Activated naive CD4-positive, alpha-beta T cell treated with anti-CD3 and anti-CD28 coated beads, Interleukin-2, amount 10 ng/mL, durations not matched to agents 7 days and 5 days (primary cell): ENCODE measurements around the gene FOXP1.

Experiments
- CTCF ChIA-PET: fragments of 350-600 bp; sonication (Branson Sonifier 250); formaldehyde crosslinking; loops from one replicate; lab custom pipeline; 2021; ENCODE audit warnings: antibody characterized with exemption; lab: Charles Lee
- DNase-seq: peaks from one replicate; pipeline ENCODE4 v3.0.0-alpha.2; 2020
- H3K27ac Mint-ChIP-seq: one replicate; pipeline ENCODE4 v1.8.0; 2021; ENCODE audit warnings: mild to moderate bottlenecking, moderate library complexity, mixed read lengths
- H3K27me3 Mint-ChIP-seq: one replicate; pipeline ENCODE4 v1.8.0; 2021; ENCODE audit warnings: mild to moderate bottlenecking, mixed read lengths
- H3K36me3 Mint-ChIP-seq: one replicate; pipeline ENCODE4 v1.8.0; 2021; ENCODE audit warnings: mixed read lengths
- H3K4me1 Mint-ChIP-seq: one replicate; pipeline ENCODE4 v1.8.0; 2021; ENCODE audit warnings: mixed read lengths
- H3K4me3 Mint-ChIP-seq: one replicate; pipeline ENCODE4 v1.8.0; 2021; ENCODE audit warnings: mild to moderate bottlenecking, moderate library complexity, mixed read lengths
- H3K9me3 Mint-ChIP-seq: one replicate; pipeline ENCODE4 v1.8.0; 2021; ENCODE audit warnings: mixed read lengths

FOXP1 gene

DNA sequence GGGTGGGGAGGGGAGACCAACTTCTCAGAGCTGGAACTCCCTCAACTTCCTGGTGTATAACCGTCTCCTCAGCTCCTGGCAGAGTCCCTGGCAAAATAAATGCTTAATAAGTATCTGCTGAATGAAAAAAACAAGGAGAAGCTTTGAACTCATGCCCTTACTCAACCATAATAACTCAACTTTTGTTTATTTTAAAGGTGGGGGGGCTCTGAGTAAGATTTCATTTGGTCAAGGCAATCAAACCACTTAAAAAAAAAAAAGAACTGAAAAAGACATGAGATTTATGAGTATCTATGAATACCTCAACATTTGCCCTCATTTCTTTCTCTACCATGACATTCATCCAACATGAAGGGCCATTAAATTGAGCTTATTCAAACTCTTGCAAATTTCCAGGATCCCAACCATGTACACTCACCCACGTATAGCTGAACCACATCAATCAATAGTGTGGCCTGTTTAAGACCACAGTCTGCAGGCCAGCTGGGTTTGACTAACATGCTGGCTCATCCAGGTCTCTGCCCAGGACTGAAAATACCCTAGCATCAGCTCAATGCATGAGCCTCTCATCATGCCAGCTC is 157.9 kb downstream of the FOXP1 start:
- H3K27me3 Mint-ChIP-seq, result peaks cover 3% of the 10 kb centered on the region
- H3K27ac Mint-ChIP-seq, result no peak overlapping the region
- CTCF ChIA-PET, result interaction anchor here (0.9 kb wide), 1 partner anchor 17 kb away, joined by 3 read pairs; no protein-coding TSS in a partner anchor
- H3K4me1 Mint-ChIP-seq, result peaks cover 93% of the 10 kb centered on the region
- H3K36me3 Mint-ChIP-seq, result peaks cover 17% of the 10 kb centered on the region
- H3K9me3 Mint-ChIP-seq, result no peaks in the 10 kb centered on the region
- no peak overlapping the region for H3K4me3 Mint-ChIP-seq
- DNase-seq, result no peak

DNA sequence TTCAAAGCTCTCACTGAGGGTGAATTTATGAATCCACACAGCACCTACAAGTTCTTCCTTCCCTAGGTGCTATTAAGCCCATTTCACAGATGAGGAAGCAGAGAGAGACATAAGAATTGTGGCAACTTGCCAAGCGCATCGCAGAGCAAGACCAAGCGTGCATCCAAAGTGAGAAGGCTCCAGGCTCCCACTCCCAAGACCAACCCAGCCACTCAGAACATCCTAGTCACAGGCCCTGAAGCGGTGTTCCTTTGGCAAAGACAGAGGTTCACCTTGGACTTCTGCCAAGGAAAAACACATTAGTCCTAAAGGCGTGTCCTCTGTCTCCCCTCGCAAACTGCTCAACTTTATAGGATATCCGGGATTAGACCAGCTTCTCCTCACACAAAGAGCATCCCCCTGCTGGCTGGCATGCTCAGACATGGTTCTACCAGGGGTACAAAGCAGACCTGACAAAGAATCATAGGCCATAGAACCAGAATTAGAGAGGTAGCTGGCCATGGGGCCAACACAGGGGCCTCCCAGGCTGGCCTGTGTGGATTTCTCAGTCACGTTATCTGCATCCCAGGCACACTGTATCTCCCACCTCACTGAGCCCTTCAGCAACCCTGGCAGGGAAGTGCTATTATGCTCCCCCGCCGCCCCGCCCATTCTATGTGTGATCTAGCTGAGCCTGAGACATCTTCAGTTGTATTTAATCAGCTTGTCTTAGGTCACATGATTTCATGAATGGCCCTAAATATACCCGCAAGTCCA is 160.2 kb downstream of the FOXP1 start:
- H3K27ac Mint-ChIP-seq, result peak overlapping the region; percentile 96
- no peak overlapping the region for H3K4me3 Mint-ChIP-seq
- peaks cover 19% of the 10 kb centered on the region for H3K36me3 Mint-ChIP-seq
- CTCF ChIA-PET, result no interaction called here
- no peak for DNase-seq
- peaks cover 83% of the 10 kb centered on the region for H3K4me1 Mint-ChIP-seq
- H3K9me3 Mint-ChIP-seq, result no peaks in the 10 kb centered on the region
- no peaks in the 10 kb centered on the region for H3K27me3 Mint-ChIP-seq

DNA sequence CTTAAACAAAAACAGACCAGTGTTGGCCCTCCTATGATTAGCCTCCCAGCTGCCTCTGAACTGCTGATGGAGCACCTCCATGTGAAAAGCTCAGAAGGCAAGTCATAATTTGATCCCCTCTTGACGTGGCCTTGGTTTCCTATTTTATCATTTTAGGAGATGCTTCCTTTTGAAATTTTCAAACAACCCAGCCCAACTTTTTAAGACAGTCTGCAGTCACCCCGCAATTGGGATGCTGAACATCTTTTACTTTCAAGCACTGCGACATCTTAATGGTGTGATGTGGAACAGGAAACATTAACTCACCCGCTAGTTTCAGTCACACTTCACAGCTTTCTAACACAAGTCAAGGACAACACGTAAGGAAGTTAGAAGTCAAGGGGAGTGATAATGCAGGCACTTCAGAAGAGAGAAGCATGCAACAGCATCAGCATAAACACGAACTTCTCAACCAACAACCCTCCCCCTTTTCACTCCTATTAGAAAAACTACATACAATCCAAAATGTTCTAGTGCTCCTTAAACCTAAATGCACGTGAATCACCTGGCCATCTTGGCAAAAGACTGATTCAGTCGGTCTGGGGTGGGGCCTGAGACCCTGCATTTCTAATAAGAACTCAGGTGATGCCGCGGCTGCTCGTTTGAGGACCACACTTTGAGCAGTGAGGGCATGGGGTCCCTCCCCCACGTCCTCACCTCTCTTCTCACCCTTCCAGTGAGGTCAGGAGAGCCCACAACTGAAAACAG is 161.5 kb downstream of the FOXP1 start:
- peak; percentile 55 for DNase-seq
- Mint-ChIP-seq H3K4me1 (peaks cover 83% of the 10 kb centered on the region), H3K27ac (peak overlapping the region; percentile 96), H3K27me3 (no peaks in the 10 kb centered on the region), H3K36me3 (peaks cover 15% of the 10 kb centered on the region), H3K9me3 (no peaks in the 10 kb centered on the region), H3K4me3 (no peak overlapping the region)
- CTCF ChIA-PET, result interaction anchor here (0.8 to 1.5 kb wide), 2 partner anchors 21 to 62 kb away, joined by 3 to 5 read pairs; no protein-coding TSS in a partner anchor

DNA sequence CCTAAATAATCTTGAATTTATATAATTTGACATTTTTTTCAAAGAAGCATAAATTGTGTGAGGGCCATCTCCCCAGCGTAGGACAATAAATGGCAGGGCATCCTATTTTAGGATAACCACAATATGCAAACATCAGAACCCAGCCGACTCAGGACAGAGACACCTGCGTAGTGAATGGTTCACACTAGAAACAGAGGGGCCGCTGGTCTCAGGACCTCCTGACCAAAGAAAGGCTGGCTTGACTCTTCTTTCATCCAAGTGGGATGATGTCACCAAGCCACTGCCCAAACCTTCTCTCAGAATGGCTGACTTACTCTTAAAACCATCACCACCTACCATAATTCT is 162.1 kb downstream of the FOXP1 start:
- no peak for DNase-seq
- peaks cover 87% of the 10 kb centered on the region for H3K4me1 Mint-ChIP-seq
- H3K4me3 Mint-ChIP-seq, result no peak overlapping the region
- H3K9me3 Mint-ChIP-seq, result no peaks in the 10 kb centered on the region
- H3K27me3 Mint-ChIP-seq, result no peaks in the 10 kb centered on the region
- H3K36me3 Mint-ChIP-seq, result peaks cover 15% of the 10 kb centered on the region
- H3K27ac Mint-ChIP-seq, result peak overlapping the region; percentile 96
- CTCF ChIA-PET, result interaction anchor here (0.8 to 1.5 kb wide), 2 partner anchors 21 to 61 kb away, joined by 3 to 5 read pairs; no protein-coding TSS in a partner anchor

DNA sequence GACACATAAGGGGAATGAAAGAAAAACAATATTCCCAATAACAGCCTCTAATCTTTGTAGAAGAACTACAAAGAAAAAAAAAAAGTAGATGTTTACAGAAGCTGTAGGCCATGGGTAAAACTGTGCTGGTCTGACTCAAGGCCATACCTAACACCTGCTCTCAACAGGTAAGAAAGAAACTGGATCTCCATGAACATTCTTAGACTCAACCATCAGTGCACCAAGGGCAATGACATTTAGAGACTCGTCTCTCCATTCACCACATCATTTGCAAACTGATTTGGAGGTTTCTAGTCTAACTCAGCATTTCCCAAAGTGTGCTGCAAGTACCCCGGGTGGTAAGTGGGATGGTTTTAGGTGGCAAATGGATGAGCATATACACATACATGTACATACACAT is 164.2 kb downstream of the FOXP1 start:
- H3K27ac Mint-ChIP-seq, result no peak overlapping the region

DNA sequence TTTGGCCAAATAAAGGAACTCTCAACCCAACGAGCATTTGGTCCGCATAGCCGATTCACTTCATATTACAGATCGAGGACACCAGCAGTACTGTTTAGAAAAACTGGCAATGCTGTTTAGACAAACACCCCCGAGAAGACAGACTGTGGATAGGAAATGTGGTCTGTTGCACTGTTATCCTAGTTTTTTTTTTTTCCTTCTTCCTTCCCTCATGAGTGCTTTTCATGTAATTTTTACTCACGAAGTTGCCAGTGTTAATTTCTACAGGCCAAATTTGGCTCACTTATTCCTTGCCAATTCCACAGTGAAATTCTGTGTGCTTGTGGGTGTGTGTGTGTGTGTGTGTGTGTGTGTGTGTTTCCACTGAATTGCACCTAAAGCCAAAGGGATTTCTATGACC is 165.7 kb downstream of the FOXP1 start:
- DNase-seq, result no peak
- Mint-ChIP-seq H3K27ac (no peak overlapping the region), H3K9me3 (no peaks in the 10 kb centered on the region), H3K4me1 (peaks cover 74% of the 10 kb centered on the region), H3K27me3 (no peaks in the 10 kb centered on the region), H3K36me3 (peaks cover 6% of the 10 kb centered on the region), H3K4me3 (no peak overlapping the region)
- CTCF ChIA-PET, result interaction anchor here (0.9 to 2.0 kb wide), 6 partner anchors 20 to 94 kb away, joined by 3 to 8 read pairs (median 5); no protein-coding TSS in a partner anchor

More for the DNA sequence above, 164.2 kb downstream of the FOXP1 start:
- Mint-ChIP-seq H3K27me3 (no peaks in the 10 kb centered on the region), H3K4me3 (no peak overlapping the region), H3K36me3 (peaks cover 9% of the 10 kb centered on the region), H3K4me1 (peaks cover 84% of the 10 kb centered on the region), H3K9me3 (no peaks in the 10 kb centered on the region)
- CTCF ChIA-PET, result interaction anchor here (0.6 to 1.2 kb wide), 3 partner anchors 22 to 167 kb away, joined by 3 to 6 read pairs (median 3); no protein-coding TSS in a partner anchor
- no peak for DNase-seq

DNA sequence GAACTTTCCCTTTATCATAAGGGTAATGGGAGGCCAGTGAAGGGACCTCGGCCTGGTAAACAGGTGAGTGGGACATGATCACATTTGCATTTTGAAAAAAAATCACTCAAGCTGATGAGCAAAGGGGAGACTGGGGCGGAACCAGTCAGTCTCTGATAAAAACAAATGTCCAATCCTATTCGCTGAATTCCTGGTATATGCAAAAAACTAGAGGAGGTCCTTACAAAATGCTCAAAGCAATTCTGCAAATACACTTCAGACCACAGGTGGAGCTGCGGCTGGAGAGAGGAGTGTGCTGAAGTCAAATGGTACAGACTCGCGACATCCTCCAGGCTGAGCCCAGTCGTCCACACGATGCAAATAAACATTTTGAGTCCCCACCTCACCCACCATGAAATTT is 166.7 kb downstream of the FOXP1 start:
- Mint-ChIP-seq H3K36me3 (peaks cover 6% of the 10 kb centered on the region), H3K4me1 (peaks cover 65% of the 10 kb centered on the region), H3K27me3 (no peaks in the 10 kb centered on the region), H3K27ac (peak overlapping the region; percentile 64), H3K4me3 (no peak overlapping the region), H3K9me3 (no peaks in the 10 kb centered on the region)
- DNase-seq, result peak; percentile 64
- CTCF ChIA-PET, result interaction anchor here (0.6 to 2.0 kb wide), 7 partner anchors 19 to 691 kb away, joined by 3 to 8 read pairs (median 4); no protein-coding TSS in a partner anchor

DNA sequence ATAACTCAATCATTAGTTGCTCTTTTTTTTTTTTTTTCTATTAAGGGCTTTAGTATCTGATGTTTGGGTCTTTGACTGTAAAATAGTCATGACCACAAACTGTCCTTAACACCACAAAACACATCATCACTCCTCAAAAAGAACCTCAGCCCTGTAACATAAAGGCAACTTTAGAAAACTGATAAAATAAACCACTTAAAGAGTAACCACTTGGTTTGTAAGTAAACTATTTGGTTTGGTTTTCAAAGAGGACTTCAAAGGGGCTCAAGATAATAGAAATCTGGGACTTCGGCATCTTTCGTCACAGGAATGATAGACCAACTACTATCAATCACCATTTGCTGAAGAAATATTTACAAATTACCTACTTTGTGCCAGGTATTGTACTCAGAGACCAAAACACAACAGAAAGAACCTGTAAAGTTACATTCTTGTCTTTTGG is 167.8 kb downstream of the FOXP1 start:
- H3K27me3 Mint-ChIP-seq, result peaks cover 6% of the 10 kb centered on the region
- H3K4me1 Mint-ChIP-seq, result peaks cover 53% of the 10 kb centered on the region
- H3K27ac Mint-ChIP-seq, result peak overlapping the region; percentile 64
- no peak for DNase-seq
- peaks cover 6% of the 10 kb centered on the region for H3K36me3 Mint-ChIP-seq
- H3K9me3 Mint-ChIP-seq, result no peaks in the 10 kb centered on the region
- H3K4me3 Mint-ChIP-seq, result no peak overlapping the region
- CTCF ChIA-PET, result interaction anchor here (0.9 to 2.0 kb wide), 2 partner anchors 96 to 205 kb away, joined by 3 to 6 read pairs; no protein-coding TSS in a partner anchor

DNA sequence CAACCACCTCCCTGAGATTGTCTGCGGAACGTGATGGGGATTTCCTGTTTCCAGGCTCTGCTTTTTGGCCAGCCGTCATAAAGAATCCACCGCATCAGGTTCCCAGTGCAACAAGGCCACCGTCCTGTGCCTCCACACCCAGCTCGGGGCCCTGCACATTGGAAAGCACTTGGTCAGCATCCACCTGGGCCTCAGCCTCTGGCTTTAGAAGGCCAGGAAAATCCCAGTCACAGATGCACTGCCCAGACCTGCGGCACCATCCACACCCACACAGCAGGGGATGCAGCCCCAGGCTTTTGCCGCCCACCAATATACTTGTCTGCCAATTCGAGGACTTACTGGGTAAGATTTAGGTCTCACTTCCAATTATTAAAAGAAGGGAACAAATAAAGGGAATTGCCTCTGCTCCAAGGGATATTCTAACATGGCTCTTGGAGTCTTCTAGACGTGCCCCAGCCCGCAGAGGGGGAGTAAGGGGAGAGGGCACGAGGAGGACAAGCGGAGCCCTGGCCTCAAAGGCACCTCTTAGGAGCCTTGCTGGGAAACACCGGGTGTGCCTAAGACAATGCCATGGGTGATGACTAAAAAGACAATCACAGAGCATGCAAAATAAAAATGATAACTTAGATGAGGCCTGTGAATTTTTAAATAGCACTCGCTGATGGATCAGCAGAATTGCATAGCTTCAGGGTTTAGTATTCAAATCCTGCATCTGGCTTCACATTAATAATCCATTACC is 169.2 kb downstream of the FOXP1 start:
- Mint-ChIP-seq H3K4me3 (no peak overlapping the region), H3K4me1 (peaks cover 48% of the 10 kb centered on the region), H3K27ac (no peak overlapping the region), H3K36me3 (peaks cover 4% of the 10 kb centered on the region), H3K27me3 (peaks cover 10% of the 10 kb centered on the region), H3K9me3 (no peaks in the 10 kb centered on the region)
- DNase-seq, result no peak
- CTCF ChIA-PET, result no interaction called here

DNA sequence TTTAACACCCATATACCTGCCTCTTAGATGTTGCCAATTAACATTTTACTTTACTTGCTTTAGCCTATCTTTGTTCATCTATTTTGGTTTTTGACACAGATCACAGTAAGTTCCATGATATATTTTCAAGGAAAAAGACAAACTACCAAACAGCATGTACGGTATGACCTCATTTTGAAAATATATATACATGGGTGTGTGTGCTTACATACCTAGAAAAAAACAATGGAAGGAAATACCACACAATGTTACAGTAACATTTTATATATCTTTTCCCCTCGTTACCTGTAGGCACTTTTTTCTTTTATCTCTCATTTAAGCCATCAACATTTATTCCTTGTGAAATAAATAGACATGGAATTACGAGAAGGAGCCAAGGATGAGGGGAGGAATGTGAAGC is 170.0 kb downstream of the FOXP1 start:
- no peak overlapping the region for H3K27ac Mint-ChIP-seq

DNA sequence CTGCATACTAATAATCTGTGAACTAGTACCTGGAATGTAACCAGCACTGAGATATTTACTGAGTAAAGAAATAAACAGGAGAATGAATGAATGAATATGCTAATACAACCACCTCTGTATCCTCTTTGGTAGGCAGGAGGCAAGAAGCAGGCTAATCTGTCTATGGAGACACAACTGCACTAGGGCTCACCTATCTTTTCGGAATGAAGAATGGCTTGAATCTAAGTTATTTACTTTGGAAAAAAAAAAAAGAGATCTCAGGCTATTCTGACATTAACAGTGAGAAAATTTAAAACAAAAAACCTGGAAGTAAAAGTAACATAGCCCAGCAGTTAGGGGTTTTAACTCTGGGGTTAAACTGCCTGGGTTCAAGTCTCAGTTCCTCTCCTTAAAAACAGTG is 174.2 kb downstream of the FOXP1 start:
- no peak for DNase-seq
- Mint-ChIP-seq H3K27ac (no peak overlapping the region), H3K27me3 (peaks cover 11% of the 10 kb centered on the region), H3K4me1 (peaks cover 7% of the 10 kb centered on the region), H3K36me3 (no peaks in the 10 kb centered on the region), H3K4me3 (no peak overlapping the region), H3K9me3 (no peaks in the 10 kb centered on the region)
- CTCF ChIA-PET, result no interaction called here

More for the DNA sequence above, 170.0 kb downstream of the FOXP1 start:
- Mint-ChIP-seq H3K9me3 (no peaks in the 10 kb centered on the region), H3K4me1 (peaks cover 46% of the 10 kb centered on the region), H3K4me3 (no peak overlapping the region), H3K27me3 (peaks cover 11% of the 10 kb centered on the region), H3K36me3 (peaks cover 4% of the 10 kb centered on the region)
- CTCF ChIA-PET, result no interaction called here
- DNase-seq, result no peak

DNA sequence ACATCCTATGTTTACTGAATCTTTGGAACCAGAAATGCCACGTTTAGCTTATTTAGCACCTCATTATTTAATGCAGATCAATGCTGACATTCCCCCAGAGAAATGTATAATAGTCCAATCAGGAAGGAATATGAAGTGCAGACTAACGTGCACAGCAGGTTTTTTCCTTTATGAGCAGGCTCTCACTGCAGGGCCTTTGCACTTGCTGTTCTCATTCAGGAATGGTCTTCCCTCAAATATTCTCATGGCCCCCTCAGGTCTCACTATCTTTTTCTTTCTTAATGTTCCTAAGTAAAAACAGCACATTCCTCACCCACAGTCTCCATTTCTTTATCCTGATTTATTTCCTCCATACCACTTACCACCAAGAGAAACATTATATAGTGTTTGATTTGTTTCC is 174.6 kb downstream of the FOXP1 start:
- CTCF ChIA-PET, result no interaction called here
- no peak for DNase-seq
- H3K27ac Mint-ChIP-seq, result no peak overlapping the region
- no peak overlapping the region for H3K4me3 Mint-ChIP-seq
- no peaks in the 10 kb centered on the region for H3K9me3 Mint-ChIP-seq
- H3K4me1 Mint-ChIP-seq, result peaks cover 6% of the 10 kb centered on the region
- H3K27me3 Mint-ChIP-seq, result peaks cover 11% of the 10 kb centered on the region
- no peaks in the 10 kb centered on the region for H3K36me3 Mint-ChIP-seq

DNA sequence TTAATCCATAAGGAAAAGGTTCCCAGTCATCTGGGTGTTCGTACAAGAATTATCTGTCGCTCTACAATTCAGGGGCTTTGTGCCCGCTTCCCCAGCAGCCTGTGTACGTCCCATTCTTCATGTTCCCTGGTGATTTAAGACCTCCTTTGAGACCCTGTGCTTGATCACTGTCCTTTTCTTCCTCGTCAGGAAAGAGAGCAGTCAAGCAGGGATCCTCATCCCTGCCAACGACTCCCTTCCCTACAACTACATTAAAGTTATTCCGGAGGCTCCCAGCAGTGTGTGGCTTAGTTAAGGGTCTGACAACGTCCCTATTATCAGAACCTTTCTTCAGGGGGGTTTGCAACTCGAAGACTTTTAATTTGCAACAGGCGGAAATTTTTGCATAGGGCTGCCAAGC is 175.7 kb downstream of the FOXP1 start:
- CTCF ChIA-PET, result no interaction called here
- Mint-ChIP-seq H3K9me3 (no peaks in the 10 kb centered on the region), H3K27me3 (peaks cover 11% of the 10 kb centered on the region), H3K36me3 (peaks cover 3% of the 10 kb centered on the region), H3K27ac (no peak overlapping the region), H3K4me1 (peaks cover 8% of the 10 kb centered on the region), H3K4me3 (no peak overlapping the region)
- no peak for DNase-seq
